Tibial nerve (tissue), 4 donors: Measurements from ENCODE around the gene GMDS.

Experiments
- CTCF ChIP-seq, 5 experiments: fragments of 200-600 bp in 3 of 5; fragments of 450-650 bp in 2 of 5; sonication (generic) in 3 of 5; IDR thresholded peaks; one replicate each; pipeline ENCODE4 v1.5.1; 2016 to 2019; ENCODE audit warnings: antibody characterized with exemption in 5 of 5, mild to moderate bottlenecking in 3 of 5, moderate library complexity in 2 of 5
- EP300 ChIP-seq, 2 donors: sonication (generic); formaldehyde crosslinking; IDR thresholded peaks; one replicate each; pipeline ENCODE4 v1.6.1; 2017; ENCODE audit warnings: antibody characterized with exemption in 2 of 2, mild to moderate bottlenecking in 1 of 2
- POLR2A ChIP-seq, 2 donors: fragments of 450-650 bp; IDR thresholded peaks; one replicate each; pipeline ENCODE4 v1.6.1; 2017; ENCODE audit warnings: antibody characterized with exemption in 2 of 2, mild to moderate bottlenecking in 2 of 2, moderate library complexity in 2 of 2

- no peak for TF ChIP-seq CTCF (IDR thresholded peaks at IDR 0.05)
- TF ChIP-seq POLR2A (IDR thresholded peaks at IDR 0.05) = no peak
- no peak for TF ChIP-seq EP300 (IDR thresholded peaks at IDR 0.05)
Measured at GRCh38 chr6:2165286-2165685, 80.1 kb downstream of the GMDS start.
